Activated CD4-positive, alpha-beta T cell treated with anti-CD3 and anti-CD28 coated beads, Interleukin-2, amount 50 U/mL, for 48 hours (primary cell): Measurements from ENCODE around the gene TP53.

ENCODE experiments used
- DNase-seq, 2 experiments: peaks; one replicate each; pipeline ENCODE4 v3.0.0-alpha.2; 2020

TP53 gene

GRCh38 chr17:7706631-7707354 is 19.5 kb upstream of the TP53 start:
- DNase-seq, result no peak

DNA sequence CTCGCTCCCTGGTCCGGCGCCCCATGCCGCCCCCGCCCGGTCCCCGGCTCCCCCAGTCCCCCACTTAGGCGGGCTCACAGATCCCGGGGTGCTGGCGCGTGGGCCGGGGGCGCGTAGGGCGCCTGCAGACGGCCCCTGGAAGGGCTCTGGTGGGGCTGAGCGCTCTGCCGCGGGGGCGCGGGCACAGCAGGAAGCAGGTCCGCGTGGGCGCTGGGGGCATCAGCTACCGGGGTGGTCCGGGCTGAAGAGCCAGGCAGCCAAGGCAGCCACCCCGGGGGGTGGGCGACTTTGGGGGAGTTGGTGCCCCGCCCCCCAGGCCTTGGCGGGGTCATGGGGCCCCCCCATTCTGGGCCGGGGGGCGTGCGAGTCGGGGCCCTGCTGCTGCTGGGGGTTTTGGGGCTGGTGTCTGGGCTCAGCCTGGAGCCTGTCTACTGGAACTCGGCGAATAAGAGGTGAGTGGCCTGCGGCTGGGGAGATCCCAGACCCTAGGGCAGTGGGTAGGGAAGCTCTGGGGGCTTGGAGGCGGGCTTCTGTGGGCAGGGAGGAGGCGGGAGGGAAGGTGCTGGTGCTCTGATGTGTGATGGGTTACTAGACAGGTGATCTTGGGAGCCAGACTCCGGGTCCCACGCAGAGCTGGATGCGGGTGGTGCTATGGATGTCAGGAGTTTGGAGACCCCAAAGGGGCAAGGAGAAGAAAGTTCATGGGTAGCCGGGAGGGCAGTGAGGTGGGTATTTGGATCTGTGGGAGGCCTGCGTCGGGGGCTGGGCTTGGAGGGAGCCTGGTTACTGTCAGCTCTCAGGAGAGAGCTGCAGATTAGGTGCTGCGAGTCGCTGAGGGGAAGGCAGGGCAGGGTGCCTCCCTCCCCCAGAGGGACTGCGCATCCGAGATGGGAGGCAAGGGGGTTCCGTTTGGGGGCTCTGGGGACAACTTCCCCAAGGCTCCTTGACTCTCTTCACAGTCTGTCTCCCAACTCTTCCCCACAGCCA is 18.3 kb upstream of the TP53 start:
- DNase-seq, result no peak

DNA sequence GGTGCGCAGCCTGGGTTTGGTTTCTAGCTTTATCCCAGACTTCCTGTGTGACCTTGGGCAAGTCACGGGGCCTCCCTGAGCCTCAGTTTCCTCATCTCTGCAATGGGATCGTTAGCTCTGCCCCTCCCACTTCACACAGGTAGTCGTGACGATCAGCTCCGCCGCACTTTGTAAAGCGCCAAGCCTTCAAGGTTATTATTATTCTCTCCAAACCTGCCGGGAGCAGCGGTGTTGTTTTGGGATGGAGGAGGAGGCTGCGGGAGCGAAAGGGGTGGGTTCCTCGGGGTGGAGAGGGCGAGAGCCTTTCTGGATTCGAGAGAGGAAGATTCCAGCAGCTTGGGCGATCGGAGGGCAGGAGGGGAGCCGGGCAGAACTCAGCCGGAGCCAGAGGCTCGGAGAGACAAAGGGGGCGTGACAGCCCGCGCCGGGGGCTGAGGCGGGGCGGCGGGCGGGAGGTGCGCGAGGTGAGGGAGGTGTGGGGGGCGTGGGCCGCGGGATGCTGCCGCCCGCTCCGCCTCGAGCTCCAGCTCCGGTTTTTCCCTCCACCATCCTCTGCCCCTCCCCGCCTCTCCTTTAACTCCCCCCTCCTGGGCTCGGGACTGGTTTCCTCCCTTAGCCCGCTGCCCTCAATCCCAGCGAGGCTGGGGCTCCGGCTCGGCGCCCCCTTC is 17.4 kb upstream of the TP53 start, which contains the start of gene EFNB3:
TSS of gene EFNB3 (plus strand) at position 602 of the 668 bp plus-strand sequence. CDS start 397 bp downstream, outside the sequence.
- no peak for DNase-seq

GRCh38 chr17:7703584-7704479 is 16.5 kb upstream of the TP53 start:
- DNase-seq, result no peak

DNA sequence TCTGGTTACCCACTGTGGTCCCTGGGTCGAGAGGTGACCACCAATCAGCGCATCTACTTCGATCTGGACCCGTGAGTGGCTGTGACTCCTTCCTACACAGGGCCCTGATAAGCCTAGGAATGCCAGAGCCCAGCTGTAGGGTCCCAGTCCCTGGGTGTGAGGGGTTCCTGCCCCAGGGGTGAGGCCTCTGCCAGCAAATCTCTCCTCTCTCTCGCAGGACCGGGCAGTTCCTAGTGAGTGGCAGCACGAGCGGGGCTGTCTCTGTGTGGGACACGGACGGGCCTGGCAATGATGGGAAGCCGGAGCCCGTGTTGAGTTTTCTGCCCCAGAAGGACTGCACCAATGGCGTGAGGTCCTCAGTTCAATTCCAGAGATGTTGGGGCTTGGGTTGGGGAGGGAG is 15.5 kb upstream of the TP53 start:
- no peak for DNase-seq

DNA sequence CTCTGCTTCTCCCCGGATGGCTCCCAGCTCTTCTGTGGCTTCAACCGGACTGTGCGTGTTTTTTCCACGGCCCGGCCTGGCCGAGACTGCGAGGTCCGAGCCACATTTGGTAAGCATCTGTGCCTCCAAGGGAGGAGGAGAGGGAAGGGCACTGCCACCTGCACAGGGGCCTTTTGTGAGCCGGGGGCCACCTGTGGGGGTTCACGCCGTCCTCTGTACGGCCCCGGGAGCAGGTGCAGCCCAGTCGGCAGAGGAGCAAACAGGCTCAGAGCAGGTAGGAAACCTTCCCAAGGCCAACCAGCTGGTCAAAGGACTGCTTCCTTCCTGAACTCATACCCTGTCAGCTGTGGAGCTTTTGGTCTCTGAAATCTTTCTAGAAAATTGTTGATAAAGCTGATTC is 14.4 kb upstream of the TP53 start:
- no peak for DNase-seq

- DNase-seq, result no peak
Measured at GRCh38 chr17:7700510-7700909, 13.2 kb upstream of the TP53 start.

DNA sequence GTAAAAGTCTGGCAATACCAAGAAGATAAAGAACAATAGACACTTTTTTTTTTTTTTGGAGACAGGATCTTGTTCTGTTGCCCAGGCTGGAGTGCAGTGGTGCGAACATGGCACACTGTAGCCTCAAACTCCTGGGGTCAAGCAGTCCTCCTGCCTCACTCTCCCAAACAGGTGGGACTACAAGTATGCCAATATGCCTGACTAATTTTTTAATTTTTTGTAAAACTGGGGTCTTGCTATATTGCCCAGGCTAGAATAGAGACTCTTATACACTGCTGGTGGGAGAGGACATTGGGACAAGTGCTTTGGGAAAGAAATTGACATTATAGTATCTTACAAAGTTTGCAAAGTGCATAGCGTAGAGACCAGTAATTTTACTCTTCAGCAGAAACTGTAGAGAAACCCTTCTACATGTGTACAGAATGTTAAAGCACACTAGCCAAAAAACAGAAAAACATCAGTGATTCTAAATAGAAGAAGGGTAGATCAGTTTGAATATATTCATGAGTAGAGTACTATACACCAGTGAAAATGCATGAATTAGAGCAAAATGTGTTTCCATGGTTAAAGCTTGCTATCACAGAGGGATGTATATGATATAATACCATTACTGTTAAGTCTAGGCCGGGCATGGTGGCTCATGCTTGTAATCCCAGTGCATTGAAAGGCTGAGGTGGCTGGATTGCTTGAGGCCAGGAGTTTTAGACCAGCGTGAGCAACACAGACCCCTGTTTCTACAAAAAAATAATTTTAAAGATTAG is 10.7 kb upstream of the TP53 start:
- no peak for DNase-seq

GRCh38 chr17:7695586-7695985 is 8.3 kb upstream of the TP53 start:
- no peak for DNase-seq

DNA sequence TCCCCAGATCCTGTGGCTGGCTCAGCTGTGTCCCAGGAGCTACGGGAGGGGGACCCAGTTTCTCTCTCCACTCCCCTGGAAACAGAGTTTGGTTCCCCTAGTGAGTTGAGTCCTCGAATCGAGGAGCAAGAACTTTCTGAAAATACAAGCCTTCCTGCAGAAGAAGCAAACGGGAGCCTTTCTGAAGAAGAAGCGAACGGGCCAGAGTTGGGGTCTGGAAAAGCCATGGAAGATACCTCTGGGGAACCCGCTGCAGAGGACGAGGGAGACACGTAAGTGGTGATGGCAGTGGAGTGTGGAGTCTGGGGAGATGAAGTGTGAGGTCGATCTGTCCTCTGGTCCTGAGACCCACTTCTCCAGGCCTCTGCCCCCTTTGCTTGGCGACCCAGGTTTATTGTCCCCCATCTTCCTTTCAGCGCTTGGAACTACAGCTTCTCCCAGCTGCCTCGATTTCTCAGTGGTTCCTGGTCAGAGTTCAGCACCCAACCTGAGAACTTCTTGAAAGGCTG is 1.6 kb upstream of the TP53 start:
- peak in 1 of 2 experiments; percentile 12 for DNase-seq

- DNase-seq, result peak; percentile 96 to 98
Measured at GRCh38 chr17:7687908-7688807, 868 bp upstream of the TP53 start, which contains the start of gene WRAP53. WRAP53 (plus strand) TSS chr17:7688477; CDS start chr17:7688649, 172 bp downstream.

- DNase-seq, result peak; percentile 78 to 84
Measured at GRCh38 chr17:7686222-7687071, 843 bp downstream of the TP53 start.

GRCh38 chr17:7685533-7686221 is 1.6 kb downstream of the TP53 start:
- peak; percentile 91 to 93 for DNase-seq

GRCh38 chr17:7684851-7685532 is 2.3 kb downstream of the TP53 start:
- DNase-seq, result no peak

DNA sequence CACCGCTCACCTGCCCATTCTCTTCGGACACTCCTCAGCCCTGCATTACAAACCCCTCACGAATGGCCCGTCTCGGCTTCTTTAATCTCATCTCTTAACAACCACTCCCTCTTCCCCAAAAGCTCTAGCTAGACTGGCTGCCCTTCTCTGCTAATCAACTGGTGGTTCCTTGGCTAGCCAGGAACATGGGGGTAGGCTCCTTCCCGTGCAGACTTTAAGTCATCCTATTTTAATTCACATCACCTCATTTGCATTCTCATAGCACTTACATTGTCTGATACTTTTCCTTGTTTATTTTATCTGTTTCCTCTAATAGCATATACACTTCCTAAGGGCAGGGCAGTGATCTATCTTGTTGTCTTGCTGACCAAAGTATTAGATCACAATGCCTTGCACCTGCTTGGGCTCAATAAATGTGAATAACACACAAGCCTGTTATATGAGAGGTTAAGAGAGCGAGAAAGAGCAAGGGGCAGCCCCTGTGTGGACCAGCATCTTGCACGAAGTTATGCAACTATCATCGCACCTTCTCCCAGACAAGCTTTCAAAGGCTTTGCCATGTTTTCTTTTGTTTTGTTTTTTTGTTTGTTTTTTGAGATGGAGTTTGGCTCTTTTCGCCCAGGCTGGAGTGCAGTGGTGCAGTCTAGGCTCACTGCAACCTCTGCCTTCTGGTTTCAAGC is 9.8 kb downstream of the TP53 start:
- DNase-seq, result no peak

DNA sequence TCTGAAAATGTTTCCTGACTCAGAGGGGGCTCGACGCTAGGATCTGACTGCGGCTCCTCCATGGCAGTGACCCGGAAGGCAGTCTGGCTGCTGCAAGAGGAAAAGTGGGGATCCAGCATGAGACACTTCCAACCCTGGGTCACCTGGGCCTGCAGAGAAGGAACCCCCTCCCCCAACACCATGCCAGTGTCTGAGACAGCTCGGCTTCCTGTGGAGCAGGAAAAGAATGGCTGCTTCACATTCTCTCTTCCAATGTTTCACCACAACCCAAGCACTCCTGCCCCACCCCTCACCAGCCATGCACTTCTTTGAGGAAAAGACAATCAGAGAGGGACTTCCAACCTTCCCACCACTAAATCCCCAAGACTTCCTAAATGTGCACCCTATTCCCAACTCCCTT is 10.8 kb downstream of the TP53 start:
- DNase-seq, result no peak

- no peak for DNase-seq
Measured at GRCh38 chr17:7674934-7675333, 12.4 kb downstream of the TP53 start.
